Endothelial cell (in vitro differentiated cells): ENCODE measurements around the gene ANXA1. TPM values are rescaled to one million over a fixed set of nuclear protein-coding genes. Genes with fewer than 3 reads are reported as not detected.

Source experiments
- DNase-seq: peaks from one replicate; pipeline ENCODE4 v3.0.0; 2021; ENCODE audit warnings: low spot score
- H3K27ac Mint-ChIP-seq: one replicate; pipeline ENCODE4 v1.8.0; 2021; ENCODE audit warnings: mixed read lengths, inconsistent platforms; ENCODE audit not compliant: unreplicated experiment
- H3K27me3 Mint-ChIP-seq: one replicate; pipeline ENCODE4 v1.8.0; 2021; ENCODE audit warnings: mild to moderate bottlenecking, moderate library complexity, mixed read lengths, inconsistent platforms; ENCODE audit not compliant: unreplicated experiment
- H3K36me3 Mint-ChIP-seq: one replicate; pipeline ENCODE4 v1.8.0; 2021; ENCODE audit warnings: mild to moderate bottlenecking, low read depth, mixed read lengths, inconsistent platforms; ENCODE audit not compliant: unreplicated experiment
- H3K4me1 Mint-ChIP-seq: one replicate; pipeline ENCODE4 v1.8.0; 2021; ENCODE audit warnings: mild to moderate bottlenecking, mixed read lengths, inconsistent platforms; ENCODE audit not compliant: unreplicated experiment
- H3K4me3 Mint-ChIP-seq: one replicate; pipeline ENCODE4 v1.8.0; 2021; ENCODE audit warnings: mild to moderate bottlenecking, mixed read lengths, inconsistent platforms; ENCODE audit not compliant: unreplicated experiment
- H3K9me3 Mint-ChIP-seq: one replicate; pipeline ENCODE4 v1.8.0; 2021; ENCODE audit warnings: mixed read lengths, inconsistent platforms; ENCODE audit not compliant: unreplicated experiment
- total RNA-seq: library from RNA; stranded (reverse); fragmentation: NEBNext Ultra II Directional; extraction: Animal tissue kit (Norgen Biotek cat#: 25700); gene quantifications from one replicate; pipeline ENCODE4 v1.2.1, GENCODE V29; 2021; ENCODE audit not compliant: unreplicated experiment
- TF ChIP-seq, protein P1 (sequence below): fragments of 200-600 bp; sonication (generic); IDR thresholded peaks from one replicate; pipeline ENCODE4 v1.5.0; 2021; ENCODE audit warnings: antibody characterized with exemption; ENCODE audit not compliant: unreplicated experiment

ANXA1 gene
- total RNA-seq, 1 donor from 2014 or later, result 43.3 TPM

DNA sequence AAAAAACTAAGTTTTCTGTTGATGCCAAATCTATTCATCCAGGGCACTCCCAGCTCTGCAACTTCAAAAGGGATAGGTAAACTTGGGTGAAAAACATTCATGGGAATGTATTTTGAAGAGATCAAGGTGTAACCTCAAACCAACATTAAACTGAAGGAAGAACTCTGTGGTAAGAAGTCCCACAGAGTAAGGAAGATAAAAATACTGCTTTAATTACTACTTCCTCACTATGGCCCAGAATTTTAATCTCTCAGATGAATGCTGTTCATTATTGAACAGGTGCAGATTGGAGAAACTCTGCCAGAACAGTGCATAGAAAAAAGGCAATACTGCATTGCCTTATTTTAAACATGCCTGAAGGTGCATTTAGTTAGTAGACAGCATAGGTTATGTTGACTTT is 37.6 kb upstream of the ANXA1 start:
- Mint-ChIP-seq H3K27ac (no peak overlapping the region), H3K9me3 (no peaks in the 10 kb centered on the region), H3K27me3 (peaks cover 2% of the 10 kb centered on the region), H3K4me1 (no peaks in the 10 kb centered on the region), H3K36me3 (no peaks in the 10 kb centered on the region), H3K4me3 (no peak overlapping the region)
- DNase-seq, result no peak
- TF ChIP-seq, protein P1, sequence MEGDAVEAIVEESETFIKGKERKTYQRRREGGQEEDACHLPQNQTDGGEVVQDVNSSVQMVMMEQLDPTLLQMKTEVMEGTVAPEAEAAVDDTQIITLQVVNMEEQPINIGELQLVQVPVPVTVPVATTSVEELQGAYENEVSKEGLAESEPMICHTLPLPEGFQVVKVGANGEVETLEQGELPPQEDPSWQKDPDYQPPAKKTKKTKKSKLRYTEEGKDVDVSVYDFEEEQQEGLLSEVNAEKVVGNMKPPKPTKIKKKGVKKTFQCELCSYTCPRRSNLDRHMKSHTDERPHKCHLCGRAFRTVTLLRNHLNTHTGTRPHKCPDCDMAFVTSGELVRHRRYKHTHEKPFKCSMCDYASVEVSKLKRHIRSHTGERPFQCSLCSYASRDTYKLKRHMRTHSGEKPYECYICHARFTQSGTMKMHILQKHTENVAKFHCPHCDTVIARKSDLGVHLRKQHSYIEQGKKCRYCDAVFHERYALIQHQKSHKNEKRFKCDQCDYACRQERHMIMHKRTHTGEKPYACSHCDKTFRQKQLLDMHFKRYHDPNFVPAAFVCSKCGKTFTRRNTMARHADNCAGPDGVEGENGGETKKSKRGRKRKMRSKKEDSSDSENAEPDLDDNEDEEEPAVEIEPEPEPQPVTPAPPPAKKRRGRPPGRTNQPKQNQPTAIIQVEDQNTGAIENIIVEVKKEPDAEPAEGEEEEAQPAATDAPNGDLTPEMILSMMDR, result no peak

- Mint-ChIP-seq H3K36me3 (no peaks in the 10 kb centered on the region), H3K27me3 (peaks cover 2% of the 10 kb centered on the region), H3K9me3 (no peaks in the 10 kb centered on the region), H3K27ac (no peak overlapping the region), H3K4me1 (no peaks in the 10 kb centered on the region), H3K4me3 (no peak overlapping the region)
- DNase-seq, result no peak
- TF ChIP-seq, protein P1, result no peak
These were observed 36.7 kb upstream of the ANXA1 start for GRCh38 chr9:73114958-73115357.

- no peaks in the 10 kb centered on the region for H3K9me3 Mint-ChIP-seq
These were observed 35.6 kb upstream of the ANXA1 start for GRCh38 chr9:73116031-73116430.

GRCh38 chr9:73116880-73117279 is 34.8 kb upstream of the ANXA1 start:
- Mint-ChIP-seq H3K4me3 (no peak overlapping the region), H3K27me3 (no peaks in the 10 kb centered on the region), H3K4me1 (no peaks in the 10 kb centered on the region), H3K36me3 (no peaks in the 10 kb centered on the region), H3K27ac (no peak overlapping the region), H3K9me3 (no peaks in the 10 kb centered on the region)
- TF ChIP-seq, protein P1, result no peak
- DNase-seq, result no peak

More at GRCh38 chr9:73116031-73116430, 35.6 kb upstream of the ANXA1 start:
- Mint-ChIP-seq H3K36me3 (no peaks in the 10 kb centered on the region), H3K4me1 (no peaks in the 10 kb centered on the region), H3K27ac (no peak overlapping the region), H3K27me3 (no peaks in the 10 kb centered on the region), H3K4me3 (no peak overlapping the region)
- DNase-seq, result no peak
- TF ChIP-seq, protein P1, result no peak

DNA sequence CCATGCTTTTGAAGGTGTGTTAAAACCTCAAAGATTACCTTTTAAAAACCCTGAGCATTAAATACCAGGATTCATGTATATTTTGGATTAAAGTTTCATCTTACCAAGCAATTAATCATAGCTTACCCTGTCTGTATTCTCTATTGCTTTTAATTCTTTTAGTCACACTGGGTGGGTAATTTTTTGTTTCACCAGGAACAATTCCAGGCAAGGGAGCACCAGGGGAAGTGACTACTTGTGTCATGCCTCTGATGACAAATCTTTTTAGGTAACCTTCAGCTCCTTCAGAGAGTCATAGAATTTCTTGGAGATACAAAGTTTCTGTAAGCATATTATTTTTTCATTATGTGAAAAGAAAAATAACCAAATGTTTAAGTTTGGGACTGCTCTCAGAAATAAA is 33.4 kb upstream of the ANXA1 start:
- Mint-ChIP-seq H3K4me1 (no peaks in the 10 kb centered on the region), H3K36me3 (no peaks in the 10 kb centered on the region), H3K9me3 (no peaks in the 10 kb centered on the region), H3K27ac (no peak overlapping the region), H3K27me3 (no peaks in the 10 kb centered on the region), H3K4me3 (no peak overlapping the region)
- TF ChIP-seq, protein P1, result no peak
- DNase-seq, result no peak
